Measurements from ENCODE around the gene SNAPC2. TPM values are rescaled to one million over a fixed set of nuclear protein-coding genes. Genes with fewer than 3 reads are reported as not detected.
"Not testable (repeated sequence)": the region's sequence is repeated elsewhere in the genome, so short reads cannot be mapped to it uniquely, and the experiment has no call there.

Gene SNAPC2
- total RNA-seq, 6 donors from 2014 or later, result 5.2 to 28.0 (median 19.2) TPM

DNA sequence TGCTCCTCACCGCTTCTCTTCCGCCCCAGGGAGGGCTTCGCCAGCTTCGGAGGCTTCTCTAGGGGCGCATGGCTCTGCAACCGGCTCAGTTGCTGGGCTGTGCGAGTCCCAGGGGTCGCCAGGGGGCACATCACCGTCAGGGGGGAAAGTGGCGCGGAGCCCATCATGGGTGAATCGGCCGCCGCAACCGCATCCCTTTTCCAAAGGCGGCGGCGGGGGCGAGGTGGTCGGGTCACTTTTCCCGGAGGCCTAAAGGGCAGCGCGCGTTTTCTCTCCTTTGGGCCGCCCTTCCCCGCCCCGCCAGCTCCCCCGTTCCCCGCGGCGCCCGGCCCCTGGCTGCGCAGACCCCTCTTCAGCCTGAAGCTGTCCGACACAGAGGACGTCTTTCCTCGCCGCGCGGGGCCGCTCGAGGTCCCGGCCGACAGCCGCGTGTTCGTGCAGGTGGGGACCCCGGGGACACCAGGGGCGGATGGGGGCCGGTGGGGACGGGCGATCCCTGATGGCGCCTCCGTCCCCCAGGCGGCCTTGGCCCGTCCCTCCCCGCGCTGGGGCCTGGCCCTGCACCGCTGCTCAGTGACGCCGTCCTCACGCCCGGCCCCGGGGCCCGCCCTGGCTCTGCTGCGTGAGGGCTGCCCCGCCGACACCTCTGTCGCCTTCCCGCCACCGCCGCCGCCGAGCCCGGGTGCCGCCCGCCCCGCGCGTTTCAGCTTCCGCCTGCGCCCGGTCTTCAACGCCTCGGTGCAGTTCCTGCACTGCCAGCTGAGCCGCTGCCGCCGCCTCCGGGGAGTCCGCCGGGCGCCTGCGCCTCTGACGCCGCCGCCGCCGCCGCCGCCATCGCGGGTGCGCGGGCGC is 3.8 kb upstream of the SNAPC2 start:
- H3K4me3 ChIP-seq, result peak overlapping the region in 3 of 4 donors; percentile 38 to 49 (median 38)
- peaks cover 33 to 56% (median 38%) of the 10 kb centered on the region in 4 donors for H3K4me1 ChIP-seq
- 1 to 4% methylated on average over 9 to 68 of the region's 104 CpGs for WGBS, 2 donors
- ATAC-seq (ENCODE audit: low FRiP score in 2 of 2) (no peak), DNase-seq (peak in 1 of 2 donors; percentile 93)
- H3K27ac ChIP-seq, result peak overlapping the region in 1 of 4 donors; percentile 11
- H3K36me3 ChIP-seq, result peaks cover 12 to 22% (median 21%) of the 10 kb centered on the region in 4 donors
- no peak for TF ChIP-seq EP300 (IDR thresholded peaks at IDR 0.05)
- TF ChIP-seq POLR2A (IDR thresholded peaks at IDR 0.05), result no peak
- TF ChIP-seq, protein P1, sequence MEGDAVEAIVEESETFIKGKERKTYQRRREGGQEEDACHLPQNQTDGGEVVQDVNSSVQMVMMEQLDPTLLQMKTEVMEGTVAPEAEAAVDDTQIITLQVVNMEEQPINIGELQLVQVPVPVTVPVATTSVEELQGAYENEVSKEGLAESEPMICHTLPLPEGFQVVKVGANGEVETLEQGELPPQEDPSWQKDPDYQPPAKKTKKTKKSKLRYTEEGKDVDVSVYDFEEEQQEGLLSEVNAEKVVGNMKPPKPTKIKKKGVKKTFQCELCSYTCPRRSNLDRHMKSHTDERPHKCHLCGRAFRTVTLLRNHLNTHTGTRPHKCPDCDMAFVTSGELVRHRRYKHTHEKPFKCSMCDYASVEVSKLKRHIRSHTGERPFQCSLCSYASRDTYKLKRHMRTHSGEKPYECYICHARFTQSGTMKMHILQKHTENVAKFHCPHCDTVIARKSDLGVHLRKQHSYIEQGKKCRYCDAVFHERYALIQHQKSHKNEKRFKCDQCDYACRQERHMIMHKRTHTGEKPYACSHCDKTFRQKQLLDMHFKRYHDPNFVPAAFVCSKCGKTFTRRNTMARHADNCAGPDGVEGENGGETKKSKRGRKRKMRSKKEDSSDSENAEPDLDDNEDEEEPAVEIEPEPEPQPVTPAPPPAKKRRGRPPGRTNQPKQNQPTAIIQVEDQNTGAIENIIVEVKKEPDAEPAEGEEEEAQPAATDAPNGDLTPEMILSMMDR (IDR thresholded peaks at IDR 0.05), result no peak
- no peak for TF ChIP-seq POLR2AphosphoS5 (IDR thresholded peaks at IDR 0.05)
- H3K27me3 ChIP-seq, result peaks cover 0 to 39% (median 27%) of the 10 kb centered on the region in 4 donors
- H3K9me3 ChIP-seq, result no peaks in the 10 kb centered on the region

GRCh38 chr19:7916955-7917266 is 3.2 kb upstream of the SNAPC2 start:
- Histone ChIP-seq H3K27ac (peak overlapping the region in 1 of 4 donors; percentile 11), H3K4me1 (peaks cover 39 to 62% (median 44%) of the 10 kb centered on the region in 4 donors), H3K27me3 (peaks cover 0 to 39% (median 27%) of the 10 kb centered on the region in 4 donors), H3K36me3 (peaks cover 9 to 21% (median 17%) of the 10 kb centered on the region in 4 donors), H3K9me3 (no peaks in the 10 kb centered on the region), H3K4me3 (peak overlapping the region in 3 of 4 donors; percentile 38 to 49 (median 38))
- WGBS, 2 donors, result 3 to 11% methylated on average over 6 to 9 of the region's 12 CpGs
- ATAC-seq (ENCODE audit: low FRiP score in 2 of 2), result no peak
- no peak for TF ChIP-seq POLR2AphosphoS5 (IDR thresholded peaks at IDR 0.05)
- no peak for TF ChIP-seq POLR2A (IDR thresholded peaks at IDR 0.05)
- no peak for TF ChIP-seq EP300 (IDR thresholded peaks at IDR 0.05)
- TF ChIP-seq, protein P1 (IDR thresholded peaks at IDR 0.05), result no peak
- DNase-seq, result no peak

GRCh38 chr19:7917267-7918061 is 2.7 kb upstream of the SNAPC2 start:
- Histone ChIP-seq H3K4me3 (peak overlapping the region in 3 of 4 donors; percentile 33 to 49 (median 38)), H3K27me3 (peaks cover 0 to 39% (median 27%) of the 10 kb centered on the region in 4 donors), H3K4me1 (peaks cover 44 to 65% (median 47%) of the 10 kb centered on the region in 4 donors), H3K27ac (no peak overlapping the region), H3K9me3 (no peaks in the 10 kb centered on the region), H3K36me3 (peaks cover 3 to 21% (median 16%) of the 10 kb centered on the region in 4 donors)
- DNase-seq, result peak in 1 of 2 donors; percentile 93
- WGBS, 2 donors, result 0 to 4% methylated on average over 9 to 18 of the region's 71 CpGs
- no peak for ATAC-seq (ENCODE audit: low FRiP score in 2 of 2)
- TF ChIP-seq, protein P1 (IDR thresholded peaks at IDR 0.05), result peak; percentile 45 to 71 (median 61)
- TF ChIP-seq POLR2A (IDR thresholded peaks at IDR 0.05), result no peak

- DNase-seq; H3K9me3 ChIP-seq; ATAC-seq (ENCODE audit: low FRiP score in 2 of 2); H3K27ac ChIP-seq: not testable (repeated sequence)
- peaks cover 0 to 39% (median 27%) of the 10 kb centered on the region in 4 donors for H3K27me3 ChIP-seq
- 26 to 34% methylated on average over 28 to 29 of the region's 29 CpGs for WGBS, 2 donors
- peaks cover 44 to 65% (median 49%) of the 10 kb centered on the region in 4 donors for H3K4me1 ChIP-seq
- H3K4me3 ChIP-seq, result peak overlapping the region in 3 of 4 donors; percentile 33 to 49 (median 38)
- peaks cover 0 to 21% (median 15%) of the 10 kb centered on the region in 4 donors for H3K36me3 ChIP-seq
These were observed 2.0 kb upstream of the SNAPC2 start for GRCh38 chr19:7918062-7918614.

Data from upper lobe of left lung (tissue), 6 donors.